Measurements from ENCODE around the gene BMAL1. TPM values are rescaled to one million over a fixed set of nuclear protein-coding genes. Genes with fewer than 3 reads are reported as not detected.

Gene BMAL1
- total RNA-seq, 6 experiments from 2014 or later: 6.9 to 10.4 (median 7.5) TPM

- TF ChIP-seq CTCF (IDR thresholded peaks at IDR 0.05): no peak
- Mint-ChIP-seq H3K27me3 (ENCODE audit: insufficient read depth) (peaks cover 10% of the 10 kb centered on the region), H3K27ac (peak overlapping the region; percentile 80), H3K4me3 (peak overlapping the region; percentile 96), H3K4me1 (ENCODE audit: low read depth) (peaks cover 36% of the 10 kb centered on the region), H3K36me3 (ENCODE audit: low read depth) (no peaks in the 10 kb centered on the region), H3K9me3 (no peaks in the 10 kb centered on the region)
- DNase-seq: no peak
Observed at GRCh38 chr11:13276454-13276831, 1.1 kb upstream of the BMAL1 start.

- 0 out of 2 replicates have a peak, but pooled peaks have one; percentile 4 for TF ChIP-seq CTCF (IDR thresholded peaks at IDR 0.05)
- Mint-ChIP-seq H3K27me3 (ENCODE audit: insufficient read depth) (peaks cover 9% of the 10 kb centered on the region), H3K27ac (peak overlapping the region; percentile 80), H3K4me3 (peak overlapping the region; percentile 96), H3K4me1 (ENCODE audit: low read depth) (peaks cover 41% of the 10 kb centered on the region), H3K36me3 (ENCODE audit: low read depth) (no peaks in the 10 kb centered on the region), H3K9me3 (no peaks in the 10 kb centered on the region)
- peak; percentile 98 for DNase-seq
Observed at GRCh38 chr11:13276832-13277767, 490 bp upstream of the BMAL1 start.

GRCh38 chr11:13278609-13279486 is 1.3 kb downstream of the BMAL1 start:
- H3K27ac Mint-ChIP-seq: 0 out of 2 replicates have a peak overlapping the region, but pooled peaks have one; percentile 19
- no peaks in the 10 kb centered on the region for H3K9me3 Mint-ChIP-seq
- peaks cover 8% of the 10 kb centered on the region for H3K27me3 Mint-ChIP-seq (ENCODE audit: insufficient read depth)

GRCh38 chr11:13279487-13279834 is 1.9 kb downstream of the BMAL1 start:
- DNase-seq: no peak
- H3K27me3 Mint-ChIP-seq (ENCODE audit: insufficient read depth): peaks cover 4% of the 10 kb centered on the region
- H3K4me1 Mint-ChIP-seq (ENCODE audit: low read depth): peaks cover 52% of the 10 kb centered on the region
- peak overlapping the region; percentile 84 for H3K4me3 Mint-ChIP-seq
- no peaks in the 10 kb centered on the region for H3K36me3 Mint-ChIP-seq (ENCODE audit: low read depth)
- no peaks in the 10 kb centered on the region for H3K9me3 Mint-ChIP-seq
- TF ChIP-seq CTCF (IDR thresholded peaks at IDR 0.05): no peak
- H3K27ac Mint-ChIP-seq: no peak overlapping the region

More at GRCh38 chr11:13278609-13279486, 1.3 kb downstream of the BMAL1 start:
- H3K4me3 Mint-ChIP-seq: peak overlapping the region; percentile 84
- no peaks in the 10 kb centered on the region for H3K36me3 Mint-ChIP-seq (ENCODE audit: low read depth)
- no peak for TF ChIP-seq CTCF (IDR thresholded peaks at IDR 0.05)
- peaks cover 52% of the 10 kb centered on the region for H3K4me1 Mint-ChIP-seq (ENCODE audit: low read depth)
- DNase-seq: no peak

GRCh38 chr11:13280092-13280722 is 2.6 kb downstream of the BMAL1 start:
- peaks cover 4% of the 10 kb centered on the region for H3K27me3 Mint-ChIP-seq (ENCODE audit: insufficient read depth)

More at GRCh38 chr11:13280092-13280722, 2.6 kb downstream of the BMAL1 start:
- H3K9me3 Mint-ChIP-seq: no peaks in the 10 kb centered on the region
- no peak for TF ChIP-seq CTCF (IDR thresholded peaks at IDR 0.05)
- H3K36me3 Mint-ChIP-seq (ENCODE audit: low read depth): no peaks in the 10 kb centered on the region
- no peak overlapping the region for H3K27ac Mint-ChIP-seq
- H3K4me1 Mint-ChIP-seq (ENCODE audit: low read depth): peaks cover 52% of the 10 kb centered on the region
- no peak for DNase-seq
- no peak overlapping the region for H3K4me3 Mint-ChIP-seq

All from HFFc6 (cell line).